ENCODE measurements around the gene ZNRF4. TPM values are rescaled to one million over a fixed set of nuclear protein-coding genes. Genes with fewer than 3 reads are reported as not detected.

ZNRF4 gene
- total and polyA plus RNA-seq, 7 donors = not detected

GRCh38 chr19:5456841-5457200, 1.6 kb downstream of the ZNRF4 start:
- intact Hi-C loops (cut with DNase I) = no loop called here
- no peaks in the 10 kb centered on the region for H3K9me3 ChIP-seq
- H3K4me1 ChIP-seq = no peaks in the 10 kb centered on the region
- H3K36me3 ChIP-seq (ENCODE audit: insufficient read depth in 1 of 2, low read depth in 1 of 2) = no peaks in the 10 kb centered on the region
- peaks cover 0 to 3% (median 0%) of the 10 kb centered on the region in 3 donors for H3K27me3 ChIP-seq (ENCODE audit: insufficient read depth in 3 of 3, low read length in 2 of 3)
- no peak overlapping the region for H3K4me3 ChIP-seq
- DNase-seq = no peak
- no peak for TF ChIP-seq CTCF (IDR thresholded peaks at IDR 0.05)
- no peak overlapping the region for H3K27ac ChIP-seq
- 71 to 76% (median 74%) methylated on average over 15 to 16 of the region's 16 CpGs for WGBS, 3 donors
- no peak for ATAC-seq

- Histone ChIP-seq H3K27ac (no peak overlapping the region), H3K9me3 (no peaks in the 10 kb centered on the region), H3K4me1 (no peaks in the 10 kb centered on the region), H3K4me3 (no peak overlapping the region), H3K27me3 (ENCODE audit: insufficient read depth in 3 of 3, low read length in 2 of 3) (peaks cover 0 to 3% (median 0%) of the 10 kb centered on the region in 3 donors), H3K36me3 (ENCODE audit: insufficient read depth in 1 of 2, low read depth in 1 of 2) (no peaks in the 10 kb centered on the region)
- TF ChIP-seq CTCF (IDR thresholded peaks at IDR 0.05) = no peak
- 43 to 48% (median 43%) methylated on average over 9 of the region's 9 CpGs for WGBS, 3 donors
- intact Hi-C loops (cut with DNase I) = no loop called here
- ATAC-seq (no peak), DNase-seq (no peak)
Observed at GRCh38 chr19:5457709-5458108, 2.5 kb downstream of the ZNRF4 start.

GRCh38 chr19:5458420-5458819, 3.2 kb downstream of the ZNRF4 start:
- no peak overlapping the region for H3K27ac ChIP-seq
- H3K4me1 ChIP-seq = no peaks in the 10 kb centered on the region
- no peak for TF ChIP-seq CTCF (IDR thresholded peaks at IDR 0.05)
- DNase-seq (no peak), ATAC-seq (no peak)
- no peaks in the 10 kb centered on the region for H3K9me3 ChIP-seq
- H3K4me3 ChIP-seq = no peak overlapping the region
- intact Hi-C loops (cut with DNase I) = no loop called here
- no peaks in the 10 kb centered on the region for H3K36me3 ChIP-seq (ENCODE audit: insufficient read depth in 1 of 2, low read depth in 1 of 2)
- peaks cover 0 to 4% (median 0%) of the 10 kb centered on the region in 3 donors for H3K27me3 ChIP-seq (ENCODE audit: insufficient read depth in 3 of 3, low read length in 2 of 3)
- WGBS, 3 donors = 78 to 81% (median 79%) methylated on average over 7 of the region's 7 CpGs

GRCh38 chr19:5459360-5459759, 4.1 kb downstream of the ZNRF4 start:
- H3K9me3 ChIP-seq = no peaks in the 10 kb centered on the region
- intact Hi-C loops (cut with DNase I) = no loop called here
- H3K4me1 ChIP-seq = no peaks in the 10 kb centered on the region
- no peak for TF ChIP-seq CTCF (IDR thresholded peaks at IDR 0.05)
- H3K27me3 ChIP-seq (ENCODE audit: insufficient read depth in 3 of 3, low read length in 2 of 3) = peaks cover 0 to 10% (median 0%) of the 10 kb centered on the region in 3 donors
- no peak for DNase-seq
- 53 to 62% (median 54%) methylated on average over 6 of the region's 6 CpGs for WGBS, 3 donors
- no peak for ATAC-seq
- no peak overlapping the region for H3K4me3 ChIP-seq
- H3K36me3 ChIP-seq (ENCODE audit: insufficient read depth in 1 of 2, low read depth in 1 of 2) = no peaks in the 10 kb centered on the region
- H3K27ac ChIP-seq = no peak overlapping the region

- H3K27me3 ChIP-seq (ENCODE audit: insufficient read depth in 3 of 3, low read length in 2 of 3) = peaks cover 0 to 6% (median 0%) of the 10 kb centered on the region in 3 donors
- H3K9me3 ChIP-seq = no peaks in the 10 kb centered on the region
- no peaks in the 10 kb centered on the region for H3K4me1 ChIP-seq
- DNase-seq = no peak
- WGBS, 3 donors = 69 to 77% (median 72%) methylated on average over 3 of the region's 3 CpGs
- no peak for TF ChIP-seq CTCF (IDR thresholded peaks at IDR 0.05)
- ATAC-seq = no peak
- no peaks in the 10 kb centered on the region for H3K36me3 ChIP-seq (ENCODE audit: insufficient read depth in 1 of 2, low read depth in 1 of 2)
- no peak overlapping the region for H3K27ac ChIP-seq
- intact Hi-C loops (cut with DNase I) = no loop called here
- H3K4me3 ChIP-seq = no peak overlapping the region
Observed at GRCh38 chr19:5460748-5461147, 5.5 kb downstream of the ZNRF4 start.
